Mammary epithelial cell (primary cell): Measurements from ENCODE around the gene MRPS18C.

Experiments
- EZH2 ChIP-seq: IDR thresholded peaks from 2 replicates; pipeline ENCODE4 v1.6.1; 2012; ENCODE audit warnings: low read length, inconsistent platforms, borderline replicate concordance
- TF ChIP-seq, protein P1 (sequence below), 2 donors: IDR thresholded peaks in 1 of 2; conservative IDR thresholded peaks in 1 of 2; 2 replicates each; pipeline ENCODE4 v1.5.1; 2011 to 2012; ENCODE audit warnings: inconsistent platforms in 2 of 2, low read length in 2 of 2, mild to moderate bottlenecking in 2 of 2, control low read depth in 1 of 2, low read depth in 1 of 2; ENCODE audit not compliant: insufficient read depth in 1 of 2; ENCODE audit errors: extremely low read depth in 1 of 2

- TF ChIP-seq, protein P1, sequence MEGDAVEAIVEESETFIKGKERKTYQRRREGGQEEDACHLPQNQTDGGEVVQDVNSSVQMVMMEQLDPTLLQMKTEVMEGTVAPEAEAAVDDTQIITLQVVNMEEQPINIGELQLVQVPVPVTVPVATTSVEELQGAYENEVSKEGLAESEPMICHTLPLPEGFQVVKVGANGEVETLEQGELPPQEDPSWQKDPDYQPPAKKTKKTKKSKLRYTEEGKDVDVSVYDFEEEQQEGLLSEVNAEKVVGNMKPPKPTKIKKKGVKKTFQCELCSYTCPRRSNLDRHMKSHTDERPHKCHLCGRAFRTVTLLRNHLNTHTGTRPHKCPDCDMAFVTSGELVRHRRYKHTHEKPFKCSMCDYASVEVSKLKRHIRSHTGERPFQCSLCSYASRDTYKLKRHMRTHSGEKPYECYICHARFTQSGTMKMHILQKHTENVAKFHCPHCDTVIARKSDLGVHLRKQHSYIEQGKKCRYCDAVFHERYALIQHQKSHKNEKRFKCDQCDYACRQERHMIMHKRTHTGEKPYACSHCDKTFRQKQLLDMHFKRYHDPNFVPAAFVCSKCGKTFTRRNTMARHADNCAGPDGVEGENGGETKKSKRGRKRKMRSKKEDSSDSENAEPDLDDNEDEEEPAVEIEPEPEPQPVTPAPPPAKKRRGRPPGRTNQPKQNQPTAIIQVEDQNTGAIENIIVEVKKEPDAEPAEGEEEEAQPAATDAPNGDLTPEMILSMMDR (conservative IDR thresholded peaks at IDR 0.05 in 1 of 2, IDR thresholded peaks at IDR 0.05 in 1 of 2; ENCODE audit: extremely low read depth in 1 of 2, insufficient read depth in 1 of 2, low read depth in 1 of 2, low read length in 2 of 2), result no peak
- no peak for TF ChIP-seq EZH2
Measured at GRCh38 chr4:83438719-83439118, 17.1 kb upstream of the MRPS18C start.
